OCI-LY3 (cell line): Measurements from ENCODE around the gene LMAN2.

Source experiments
- H2AFZ ChIP-seq: fragments of 200-600, 300-600 bp; shearing (Covaris generic); 2 replicates; pipeline ENCODE4 v1.6.0; 2014; ENCODE audit warnings: antibody characterized with exemption, low read depth, low read length
- H3K27ac ChIP-seq: fragments of 200-600, 300-600 bp; sonication (generic); 2 replicates; pipeline ENCODE4 v1.5.1; 2014; ENCODE audit warnings: mild to moderate bottlenecking, low read length, moderate library complexity, mixed read lengths
- H3K27me3 ChIP-seq: fragments of 200-600, 300-600 bp; sonication (generic); 2 replicates; pipeline ENCODE4 v1.6.1; 2014; ENCODE audit warnings: low read depth, low read length, mixed read lengths
- H3K36me3 ChIP-seq: fragments of 200-600, 300-600 bp; sonication (generic); replicated peaks from 2 replicates; pipeline ENCODE3; 2014; ENCODE audit warnings: low read depth, low read length, mixed read lengths
- H3K4me1 ChIP-seq: fragments of 300-600, 200-600 bp; sonication (generic); 2 replicates; pipeline ENCODE4 v1.6.1; 2014; ENCODE audit warnings: low read length, mixed read lengths
- H3K4me2 ChIP-seq: fragments of 200-600, 300-600 bp; sonication (generic); 2 replicates; pipeline ENCODE4 v1.6.1; 2014; ENCODE audit warnings: low read length, mixed read lengths
- H3K4me3 ChIP-seq: fragments of 300-600, 200-600 bp; sonication (generic); 2 replicates; pipeline ENCODE4 v1.5.1; 2014; ENCODE audit warnings: antibody characterized with exemption, mild to moderate bottlenecking, low read length, moderate library complexity
- H3K79me2 ChIP-seq: fragments of 300-600, 200-600 bp; shearing (Covaris generic); 2 replicates; pipeline ENCODE4 v1.6.1; 2014; ENCODE audit warnings: mild to moderate bottlenecking, low read length, mixed read lengths
- H3K9ac ChIP-seq: fragments of 300-600, 200-600 bp; shearing (Covaris generic); 2 replicates; pipeline ENCODE4 v1.6.0; 2014; ENCODE audit warnings: mild to moderate bottlenecking, low read length, moderate library complexity
- H3K9me3 ChIP-seq: fragments of 200-600, 300-600 bp; shearing (Covaris generic); 2 replicates; pipeline ENCODE4 v1.6.1; 2014; ENCODE audit warnings: low read length, mixed read lengths; ENCODE audit not compliant: insufficient read depth
- H4K20me1 ChIP-seq: fragments of 200-600, 300-600 bp; sonication (generic); 2 replicates; pipeline ENCODE4 v1.6.1; 2016; ENCODE audit warnings: low read length, mixed read lengths; ENCODE audit not compliant: insufficient read depth
- EZH2phosphoT487 ChIP-seq: fragments of 200-600 bp; shearing (Covaris generic); IDR thresholded peaks from 2 replicates; pipeline ENCODE4 v1.6.1; 2018; ENCODE audit warnings: antibody characterized with exemption, mixed run types, low read depth
- TF ChIP-seq, protein P1 (sequence below): fragments of 200-600, 300-600 bp; sonication (generic); IDR thresholded peaks from 2 replicates; pipeline ENCODE4 v1.5.1; 2014; ENCODE audit warnings: antibody characterized with exemption, low read length, low read depth

The LMAN2 gene

GRCh38 chr5:177367981-177368868, 16.8 kb upstream of the LMAN2 start:
- Histone ChIP-seq H3K36me3 (peaks cover 6% of the 10 kb centered on the region), H4K20me1 (peaks cover 14% of the 10 kb centered on the region), H3K79me2 (no peaks in the 10 kb centered on the region), H3K4me1 (peaks cover 50% of the 10 kb centered on the region), H3K27ac (no peak overlapping the region), H3K4me2 (no peak overlapping the region), H3K4me3 (no peak overlapping the region), H3K27me3 (no peaks in the 10 kb centered on the region), H2AFZ (no peak overlapping the region), H3K9me3 (no peaks in the 10 kb centered on the region), H3K9ac (no peak overlapping the region)
- TF ChIP-seq, protein P1, sequence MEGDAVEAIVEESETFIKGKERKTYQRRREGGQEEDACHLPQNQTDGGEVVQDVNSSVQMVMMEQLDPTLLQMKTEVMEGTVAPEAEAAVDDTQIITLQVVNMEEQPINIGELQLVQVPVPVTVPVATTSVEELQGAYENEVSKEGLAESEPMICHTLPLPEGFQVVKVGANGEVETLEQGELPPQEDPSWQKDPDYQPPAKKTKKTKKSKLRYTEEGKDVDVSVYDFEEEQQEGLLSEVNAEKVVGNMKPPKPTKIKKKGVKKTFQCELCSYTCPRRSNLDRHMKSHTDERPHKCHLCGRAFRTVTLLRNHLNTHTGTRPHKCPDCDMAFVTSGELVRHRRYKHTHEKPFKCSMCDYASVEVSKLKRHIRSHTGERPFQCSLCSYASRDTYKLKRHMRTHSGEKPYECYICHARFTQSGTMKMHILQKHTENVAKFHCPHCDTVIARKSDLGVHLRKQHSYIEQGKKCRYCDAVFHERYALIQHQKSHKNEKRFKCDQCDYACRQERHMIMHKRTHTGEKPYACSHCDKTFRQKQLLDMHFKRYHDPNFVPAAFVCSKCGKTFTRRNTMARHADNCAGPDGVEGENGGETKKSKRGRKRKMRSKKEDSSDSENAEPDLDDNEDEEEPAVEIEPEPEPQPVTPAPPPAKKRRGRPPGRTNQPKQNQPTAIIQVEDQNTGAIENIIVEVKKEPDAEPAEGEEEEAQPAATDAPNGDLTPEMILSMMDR: no peak
- TF ChIP-seq EZH2phosphoT487: no peak

- Histone ChIP-seq H3K79me2 (no peaks in the 10 kb centered on the region), H3K27ac (no peak overlapping the region), H4K20me1 (peaks cover 14% of the 10 kb centered on the region), H3K9ac (no peak overlapping the region), H3K4me2 (no peak overlapping the region), H3K9me3 (no peaks in the 10 kb centered on the region), H3K27me3 (no peaks in the 10 kb centered on the region), H2AFZ (no peak overlapping the region), H3K36me3 (peaks cover 6% of the 10 kb centered on the region), H3K4me1 (peaks cover 55% of the 10 kb centered on the region), H3K4me3 (no peak overlapping the region)
- TF ChIP-seq, protein P1: no peak
- TF ChIP-seq EZH2phosphoT487: no peak
Observed at GRCh38 chr5:177367323-177367848, 15.9 kb upstream of the LMAN2 start.

GRCh38 chr5:177366528-177367322, 15.3 kb upstream of the LMAN2 start:
- Histone ChIP-seq H3K4me2 (no peak overlapping the region), H3K4me1 (peaks cover 59% of the 10 kb centered on the region), H3K79me2 (no peaks in the 10 kb centered on the region), H3K27me3 (no peaks in the 10 kb centered on the region), H3K27ac (no peak overlapping the region), H3K9me3 (no peaks in the 10 kb centered on the region), H3K9ac (no peak overlapping the region), H4K20me1 (peaks cover 14% of the 10 kb centered on the region), H3K36me3 (peaks cover 6% of the 10 kb centered on the region), H2AFZ (no peak overlapping the region), H3K4me3 (no peak overlapping the region)
- TF ChIP-seq EZH2phosphoT487: no peak
- TF ChIP-seq, protein P1: no peak
